HG02938 (cell line): Measurements from ENCODE around the gene CLSTN2.

ENCODE experiments used
- ATAC-seq: cut with Tn5 transposase; IDR thresholded peaks from one replicate; pipeline ENCODE4 v1.9.1; 2021; ENCODE audit warnings: mild to moderate bottlenecking, moderate library complexity; ENCODE audit not compliant: unreplicated experiment

CLSTN2 gene

DNA sequence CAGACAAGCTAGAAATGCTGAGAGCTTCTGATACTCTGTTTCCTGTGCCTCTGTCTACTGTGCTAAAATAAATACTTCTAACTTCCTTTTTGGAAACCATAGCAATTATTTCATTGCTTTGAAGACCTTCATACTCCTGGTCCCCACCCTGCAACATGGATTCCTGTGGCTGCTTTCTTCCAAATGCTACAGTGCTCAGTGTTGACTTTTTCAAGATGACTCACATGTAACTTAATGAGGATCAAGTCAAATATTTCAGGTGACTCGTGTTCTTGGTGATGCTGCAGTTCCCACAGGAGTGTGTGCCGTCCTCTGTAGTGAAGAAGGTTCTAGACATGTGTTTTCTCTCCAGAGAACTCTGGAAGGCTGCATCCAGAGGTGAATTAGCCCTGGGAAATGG is 288.6 kb downstream of the CLSTN2 start:
- ATAC-seq = no peak

DNA sequence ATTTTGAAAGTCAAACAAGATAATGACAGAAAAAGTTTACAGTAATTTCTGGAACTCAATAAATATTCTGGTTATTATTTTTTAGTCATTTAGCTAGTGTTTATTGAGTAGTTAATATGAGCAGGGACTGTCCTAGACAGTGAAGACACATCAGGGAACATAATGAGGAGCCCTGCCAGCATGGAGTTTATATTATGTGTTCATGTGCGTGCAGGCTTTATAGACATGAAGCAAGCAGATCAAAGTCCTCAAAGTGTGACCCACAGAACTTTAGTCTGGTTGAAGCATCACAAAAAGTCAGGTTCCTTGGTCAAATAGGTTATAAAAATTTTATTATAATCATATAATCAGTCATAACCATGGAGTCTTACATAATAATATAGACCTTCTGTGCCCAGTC is 289.3 kb downstream of the CLSTN2 start:
- no peak for ATAC-seq

DNA sequence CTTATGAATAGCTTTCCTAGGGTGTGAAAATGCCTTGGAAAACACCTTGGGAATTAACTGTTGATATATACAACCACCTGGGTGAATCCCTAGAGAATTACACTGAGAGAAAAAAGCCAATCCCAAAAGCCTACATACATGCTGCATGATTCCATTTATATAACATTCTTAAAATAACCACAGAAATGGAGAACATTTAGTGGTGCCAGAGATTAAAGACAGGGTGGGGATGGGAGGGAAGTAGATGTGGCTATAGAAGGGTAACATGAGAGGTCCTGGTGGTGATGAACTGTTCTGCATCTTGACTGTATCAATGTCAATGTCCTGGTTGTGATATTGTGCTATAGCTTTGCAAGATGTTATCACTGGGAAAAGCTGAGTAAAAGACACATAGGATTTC is 291.0 kb downstream of the CLSTN2 start:
- no peak for ATAC-seq

DNA sequence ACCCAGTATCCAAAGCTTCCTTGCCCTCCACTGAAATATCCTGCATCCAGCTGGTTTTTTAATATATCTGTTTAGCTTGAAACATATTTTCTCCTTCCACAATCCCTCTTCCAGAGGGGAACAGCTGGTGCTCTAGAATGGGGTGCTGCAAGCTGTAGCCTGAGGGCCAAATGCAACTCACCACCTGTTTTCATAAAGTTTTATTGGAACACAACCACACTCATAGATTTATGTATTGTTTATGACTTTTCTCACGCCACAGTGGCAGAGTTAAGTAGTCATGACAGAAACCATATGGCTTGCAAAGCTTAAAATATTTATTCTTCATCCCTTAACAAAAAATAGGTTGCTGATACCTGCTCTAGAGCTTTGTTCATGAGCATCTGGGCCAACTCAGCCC is 298.7 kb downstream of the CLSTN2 start:
- no peak for ATAC-seq

DNA sequence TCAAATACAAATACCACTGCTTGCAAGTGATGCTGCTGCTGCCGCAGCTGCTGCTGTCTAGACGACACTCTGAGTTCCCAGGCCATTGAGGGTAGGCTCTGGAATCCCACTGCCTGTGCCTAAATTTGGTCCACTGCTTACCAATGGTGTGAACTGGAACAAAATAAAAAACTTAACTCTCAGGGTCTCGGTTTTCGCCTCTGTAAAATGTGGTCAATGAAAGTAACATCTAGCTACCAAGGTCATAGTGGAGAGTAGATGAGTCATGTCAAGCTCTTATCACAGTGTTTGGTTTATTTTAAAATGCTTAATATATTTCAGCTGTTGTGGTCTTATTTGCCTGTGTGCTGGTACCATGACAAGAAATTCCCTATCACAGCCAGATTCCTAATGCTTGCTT is 299.3 kb downstream of the CLSTN2 start:
- ATAC-seq = no peak

DNA sequence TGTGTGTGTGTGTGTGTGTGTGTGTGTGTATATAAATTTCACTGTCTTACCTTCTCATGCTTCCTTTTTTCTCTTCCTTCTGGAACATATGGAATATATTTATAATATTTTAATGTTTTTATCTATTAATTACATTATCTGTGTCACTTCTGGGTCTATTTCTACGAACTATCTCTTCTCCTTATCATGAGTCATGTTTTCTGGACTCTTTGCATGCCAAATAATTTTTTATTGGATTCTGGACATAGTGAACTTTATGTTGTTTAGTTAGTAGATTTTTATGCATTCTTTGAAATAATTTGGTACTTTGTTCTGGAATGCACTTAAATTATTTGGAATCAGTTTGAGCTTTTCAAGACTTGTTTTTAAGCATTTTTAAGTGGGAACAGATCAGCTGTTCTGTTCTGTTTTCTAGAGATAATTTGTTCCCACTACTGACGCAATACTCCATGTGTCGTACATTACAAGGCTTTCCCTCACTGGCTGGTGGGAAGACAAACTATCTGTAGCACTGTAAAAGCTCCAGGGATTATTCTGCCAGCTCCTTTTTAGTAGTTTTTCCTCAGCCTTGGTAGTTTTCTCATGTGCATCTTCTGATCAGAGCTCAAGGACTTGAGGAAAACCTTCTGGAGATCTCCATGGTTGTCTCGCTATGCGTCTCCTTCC is 302.0 kb downstream of the CLSTN2 start:
- no peak for ATAC-seq

DNA sequence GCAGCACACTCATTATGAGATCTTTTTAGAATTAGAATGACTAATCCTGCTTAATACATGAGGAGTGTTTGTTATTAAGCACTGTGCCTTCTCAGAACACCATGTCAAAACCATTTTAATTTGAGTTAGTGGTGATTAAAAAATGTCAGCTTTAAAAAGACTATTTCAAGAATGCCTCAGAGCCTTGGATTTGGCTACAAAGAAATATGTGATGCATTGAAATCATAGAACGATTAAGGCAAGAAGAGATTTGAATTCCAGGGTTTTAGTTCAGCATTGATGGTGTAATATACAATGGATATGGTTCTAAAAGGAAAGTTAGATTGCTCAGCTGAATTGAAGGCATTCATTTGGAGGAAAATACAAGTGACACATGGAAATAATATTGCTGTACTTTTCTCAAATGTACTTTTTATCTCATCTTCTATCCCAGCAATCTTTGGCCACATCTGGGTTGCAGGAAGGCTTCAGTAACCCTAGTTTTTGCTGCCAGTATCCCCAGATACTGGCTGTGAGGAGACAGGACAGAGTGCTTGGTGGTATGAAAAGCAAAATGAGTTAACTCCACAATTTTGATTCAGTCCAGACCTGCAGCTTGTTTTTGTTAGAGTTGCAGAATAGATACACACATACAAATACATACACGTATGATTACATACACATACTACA is 303.8 kb downstream of the CLSTN2 start:
- ATAC-seq = no peak

DNA sequence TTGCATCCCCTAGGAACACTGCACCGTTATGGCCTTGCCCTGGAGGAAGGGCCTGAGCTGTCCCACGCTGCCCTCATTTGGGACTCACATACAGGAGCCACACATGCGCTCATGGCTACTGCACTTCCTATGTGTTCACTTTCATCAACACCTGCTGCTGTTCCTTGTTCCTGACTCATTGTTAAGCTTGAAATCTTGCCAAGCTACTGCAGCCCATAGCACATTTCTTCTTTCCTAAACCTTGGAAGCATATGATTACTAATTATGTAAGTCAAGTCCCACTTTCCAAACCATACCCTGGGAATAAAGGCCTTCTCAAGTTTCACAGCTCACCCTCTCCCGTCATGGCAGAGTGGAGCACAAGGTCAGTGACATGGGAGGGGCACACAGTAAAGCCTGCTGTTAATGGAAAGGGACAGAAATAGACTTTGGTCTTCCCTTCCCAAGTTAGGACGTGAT is 307.9 kb downstream of the CLSTN2 start:
- ATAC-seq = no peak

DNA sequence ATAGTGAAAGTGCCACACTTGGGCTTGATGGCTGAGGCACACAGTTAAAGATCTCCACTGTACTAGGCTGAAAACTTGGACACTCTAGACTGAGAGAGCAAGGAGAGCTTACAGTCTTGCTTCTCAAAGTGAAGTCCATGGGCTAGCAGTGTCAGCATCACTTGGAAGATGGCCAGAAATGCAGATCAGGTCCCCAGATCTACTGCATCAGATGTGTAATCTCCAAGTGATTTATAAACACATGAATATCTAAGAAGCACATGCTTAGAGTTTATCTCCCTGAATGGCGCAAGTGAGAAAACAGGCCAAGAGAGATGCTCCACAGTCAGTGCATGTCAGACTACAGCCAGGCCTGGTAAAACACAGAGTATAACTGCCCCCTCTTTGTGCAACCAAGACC is 308.6 kb downstream of the CLSTN2 start:
- no peak for ATAC-seq

DNA sequence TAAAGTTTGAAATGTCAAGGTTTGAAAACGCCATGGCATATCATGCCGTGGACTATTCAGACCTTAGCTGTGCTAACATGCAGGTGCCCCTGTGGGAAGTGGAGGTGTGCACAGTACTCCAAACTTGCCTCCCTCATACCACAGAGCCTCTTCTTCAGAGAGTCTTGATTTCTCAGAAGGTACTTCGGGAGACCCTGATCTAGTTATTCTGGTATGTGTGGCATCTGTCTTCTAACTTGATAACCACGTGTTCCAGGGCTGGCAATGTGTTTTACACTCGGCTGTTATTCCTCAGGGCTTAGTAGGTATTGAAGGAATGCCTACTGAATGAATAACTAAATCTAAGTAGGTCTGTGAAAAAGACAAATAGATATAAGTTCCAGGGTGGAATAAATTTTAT is 309.9 kb downstream of the CLSTN2 start:
- no peak for ATAC-seq

DNA sequence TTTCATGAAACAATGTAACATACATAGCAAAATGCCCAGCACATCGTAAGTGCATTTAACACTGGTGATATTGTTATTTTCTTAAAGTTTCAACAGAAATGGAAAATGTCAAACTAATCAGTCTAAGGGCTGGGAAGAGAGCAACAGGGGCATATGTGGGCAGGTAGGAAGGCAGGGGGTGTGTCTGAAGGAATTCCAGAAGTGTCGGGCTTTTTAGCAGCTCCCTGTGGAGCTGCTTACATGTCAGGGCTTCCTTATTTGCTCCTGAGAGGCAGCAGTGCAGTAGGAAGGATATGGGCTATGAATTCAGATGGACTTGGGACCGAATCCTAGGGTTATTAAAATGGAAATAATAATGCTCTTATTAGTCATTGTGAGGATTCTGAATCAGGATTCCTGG is 311.6 kb downstream of the CLSTN2 start:
- no peak for ATAC-seq

DNA sequence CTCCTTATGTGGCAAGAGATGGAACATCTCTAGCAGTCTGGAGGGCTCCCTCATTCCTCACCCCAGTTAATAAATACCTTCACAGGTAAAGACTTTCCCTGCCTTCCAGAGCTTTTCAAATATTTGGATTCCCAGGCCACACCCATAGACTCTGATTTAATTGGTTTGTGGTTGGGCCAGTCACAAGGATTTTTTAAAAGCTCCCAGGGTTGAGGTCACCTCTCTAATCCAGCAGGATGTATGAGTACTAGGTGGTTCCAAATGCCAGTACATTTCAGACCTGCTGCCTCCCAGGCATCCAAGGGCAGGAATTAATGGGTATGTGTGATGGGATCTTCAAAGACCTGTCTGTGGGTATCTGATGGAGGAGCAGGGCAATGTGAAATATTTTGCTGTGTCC is 312.8 kb downstream of the CLSTN2 start:
- ATAC-seq = no peak

DNA sequence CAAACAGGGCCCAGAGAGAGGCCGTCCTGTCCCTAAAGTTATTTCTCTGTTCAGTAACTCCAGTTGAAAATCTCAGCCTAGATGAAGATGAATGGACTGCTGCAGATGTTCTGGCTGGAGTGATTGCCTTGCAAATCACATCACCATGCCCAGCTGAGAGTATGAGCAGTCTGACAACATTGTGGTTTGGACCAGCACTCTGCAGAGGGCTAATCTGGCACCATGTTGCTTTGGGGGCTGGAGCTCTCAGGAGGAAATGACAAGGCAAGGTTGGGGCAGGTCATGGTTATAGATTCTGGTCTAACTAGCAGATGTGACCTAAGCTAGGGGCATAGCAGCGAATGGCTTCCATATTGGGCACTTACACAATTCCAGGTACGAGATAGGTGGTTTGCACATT is 314.2 kb downstream of the CLSTN2 start:
- ATAC-seq = no peak

DNA sequence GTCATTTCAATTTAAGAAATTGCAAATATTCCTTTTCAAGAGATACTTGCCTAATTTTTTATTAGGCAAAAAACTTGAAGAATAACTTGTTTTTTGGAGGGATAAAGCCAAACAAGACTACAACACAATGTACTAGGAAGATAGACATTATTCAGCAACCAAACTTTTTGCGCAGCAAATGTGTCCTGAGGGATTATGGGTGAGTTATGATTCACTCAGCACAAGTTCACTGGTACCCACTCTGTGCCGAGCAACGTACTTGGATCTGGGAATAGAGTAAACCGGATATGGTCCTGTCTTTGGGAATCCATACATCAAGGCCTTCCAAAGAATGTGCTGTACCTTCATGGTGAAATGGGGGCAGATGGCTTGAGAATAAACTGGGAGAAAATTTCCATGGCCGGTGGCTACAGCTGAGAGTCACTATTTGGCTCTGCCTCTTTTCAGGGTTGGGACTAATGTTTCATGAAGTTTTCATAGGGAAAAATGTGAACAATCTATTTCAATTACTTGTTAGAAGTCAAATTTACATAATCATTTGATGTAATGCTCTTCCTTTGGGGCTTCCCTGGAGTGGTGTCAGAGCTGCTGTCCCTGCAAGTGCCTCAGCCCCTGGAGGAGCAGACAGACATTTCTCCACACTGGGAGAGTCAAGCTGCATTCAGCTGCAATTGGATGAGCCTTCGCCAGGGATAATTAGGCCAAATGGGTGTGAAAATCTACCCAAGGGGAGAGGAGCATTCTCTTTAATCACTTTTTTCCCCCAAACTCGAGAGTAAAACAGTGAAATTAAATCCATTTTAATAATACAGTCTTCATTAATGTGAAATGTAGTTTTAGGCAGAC is 315.2 kb downstream of the CLSTN2 start:
- ATAC-seq = no peak

DNA sequence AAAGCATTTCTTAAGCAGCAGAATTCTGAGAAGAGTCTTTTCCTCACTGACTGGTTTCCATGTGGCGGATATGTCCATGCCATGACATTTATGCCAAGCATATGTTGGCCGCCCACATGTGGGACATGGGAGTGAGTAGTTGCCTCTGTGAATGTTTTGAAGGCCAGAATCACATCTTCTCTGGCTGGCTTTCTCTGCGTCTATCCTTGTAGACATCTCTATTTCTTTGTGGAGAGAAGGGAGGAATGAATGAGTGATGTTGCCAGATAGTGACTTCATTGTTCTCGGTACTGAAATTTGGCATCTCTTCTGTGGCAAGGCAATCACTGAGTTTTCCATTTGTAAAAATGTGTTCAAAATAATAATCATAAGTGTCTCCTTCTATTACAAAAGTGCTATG is 316.0 kb downstream of the CLSTN2 start:
- ATAC-seq = no peak

DNA sequence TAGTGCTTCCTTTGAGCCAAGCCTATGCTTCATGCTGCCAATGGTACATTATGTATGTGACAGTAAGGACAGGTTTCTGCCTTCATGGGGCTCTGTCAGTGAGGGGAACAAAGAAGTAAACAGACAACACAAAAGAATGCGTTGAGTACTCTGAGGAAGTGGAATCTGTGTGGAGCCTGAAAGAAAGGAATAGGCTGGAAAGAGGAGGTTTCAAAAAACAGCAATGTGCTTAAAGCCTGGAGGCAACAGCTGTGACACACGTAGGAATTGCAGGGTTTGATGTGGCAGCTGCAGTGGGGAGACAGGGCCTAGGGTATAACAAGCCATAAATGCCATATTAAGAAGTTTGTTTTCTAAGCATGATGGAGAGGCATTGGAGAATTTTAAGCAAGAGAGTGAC is 316.7 kb downstream of the CLSTN2 start:
- no peak for ATAC-seq

DNA sequence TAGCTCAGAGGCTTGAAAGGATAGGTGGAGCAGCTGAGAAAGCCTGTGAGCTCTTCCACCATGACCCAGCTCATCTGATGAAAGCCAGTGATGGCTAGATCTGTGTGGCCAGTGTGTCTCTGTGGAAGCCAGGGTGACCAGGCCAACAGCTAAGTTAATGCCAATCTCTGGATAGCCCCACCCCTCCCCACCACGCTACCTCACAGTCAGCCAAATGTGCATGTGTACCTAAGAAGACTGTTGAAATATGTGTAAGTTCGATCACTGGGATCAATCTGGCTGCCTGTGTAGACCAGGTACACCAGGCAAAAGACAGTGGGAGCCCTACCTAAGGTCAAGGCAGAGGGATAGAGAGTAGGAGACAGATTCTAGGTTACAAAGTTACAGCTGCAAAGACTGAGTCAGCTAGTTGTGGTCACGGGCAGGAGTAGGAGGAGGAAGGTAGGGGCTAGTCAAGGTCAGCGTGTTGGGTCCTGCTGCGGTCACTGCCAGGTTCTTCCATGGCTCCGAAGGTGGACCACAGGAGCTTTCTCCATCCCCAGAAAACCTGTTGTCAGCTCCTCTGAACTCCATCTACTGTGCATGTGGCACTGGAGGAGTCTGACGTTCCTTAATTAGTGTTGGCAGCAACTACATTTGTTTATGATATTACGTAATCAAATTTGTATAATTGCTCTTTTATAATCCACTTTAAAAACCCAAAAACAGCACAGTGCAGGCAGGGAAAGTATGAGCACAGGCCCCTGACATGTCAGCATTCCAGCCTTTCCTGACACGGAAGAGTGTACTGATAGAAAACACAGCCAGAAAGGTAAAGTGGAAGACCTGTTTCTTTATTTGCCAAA is 318.0 kb downstream of the CLSTN2 start:
- no peak for ATAC-seq

DNA sequence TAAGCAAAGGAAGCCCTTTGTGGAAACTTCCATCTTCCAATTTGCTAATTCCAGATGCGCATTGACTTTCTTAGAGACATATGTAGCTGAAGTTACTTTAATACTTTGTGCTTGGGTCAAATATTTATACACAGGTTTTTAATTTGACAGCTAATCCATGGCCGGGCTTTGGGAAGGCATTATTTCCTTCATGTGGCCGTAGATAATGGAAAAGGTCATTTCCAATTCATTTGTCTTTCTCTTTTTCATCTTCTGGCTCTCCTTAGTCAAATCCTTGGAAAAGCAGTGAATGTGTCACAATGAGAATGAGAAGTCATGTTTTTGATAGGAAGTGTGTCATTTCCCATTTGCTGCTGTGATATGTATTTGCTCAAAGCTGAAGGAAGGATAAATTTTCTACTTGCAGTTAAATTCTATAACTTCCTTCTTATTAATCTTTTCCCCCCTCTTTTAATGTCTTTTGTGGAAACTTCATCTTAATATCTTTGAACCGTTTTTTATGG is 323.3 kb downstream of the CLSTN2 start:
- ATAC-seq = no peak

DNA sequence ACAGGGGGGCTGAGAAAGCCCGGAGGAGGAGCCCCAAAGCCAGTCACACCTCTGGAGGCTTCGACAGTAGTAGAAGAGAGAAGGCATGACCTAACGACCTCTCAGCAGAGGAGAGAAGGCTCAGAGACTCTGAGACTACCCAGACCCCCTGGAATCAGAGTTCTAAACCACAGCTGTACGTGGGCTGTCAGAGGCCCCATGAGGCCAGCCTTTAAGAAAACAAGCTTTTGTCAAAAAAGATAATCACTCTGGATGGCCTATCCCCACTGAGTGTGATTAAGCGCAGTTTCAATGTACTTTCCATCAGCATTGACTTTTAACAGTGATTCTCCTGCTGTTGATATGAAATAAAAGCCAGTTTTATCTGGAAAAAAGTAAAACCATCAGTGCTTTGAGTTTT is 330.3 kb downstream of the CLSTN2 start:
- no peak for ATAC-seq

DNA sequence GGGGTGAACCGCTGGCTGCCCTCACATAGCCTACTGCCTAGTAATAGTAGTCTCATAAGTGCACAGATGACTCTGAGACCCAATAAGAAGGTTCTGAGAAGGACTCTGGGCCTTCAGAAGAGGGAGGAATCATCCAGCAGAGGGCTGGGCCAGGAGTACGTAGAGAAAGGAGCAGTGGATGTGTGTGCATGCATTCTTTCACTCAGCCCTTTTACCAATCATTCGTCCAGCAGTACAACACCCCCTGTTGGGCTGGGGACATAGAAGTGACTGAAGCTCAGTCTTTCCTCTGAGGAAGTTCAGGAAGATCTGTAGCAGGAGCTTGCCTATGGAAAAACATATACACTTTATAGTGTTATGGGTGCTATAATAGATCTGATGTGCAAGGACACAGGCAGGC is 333.1 kb downstream of the CLSTN2 start:
- no peak for ATAC-seq

DNA sequence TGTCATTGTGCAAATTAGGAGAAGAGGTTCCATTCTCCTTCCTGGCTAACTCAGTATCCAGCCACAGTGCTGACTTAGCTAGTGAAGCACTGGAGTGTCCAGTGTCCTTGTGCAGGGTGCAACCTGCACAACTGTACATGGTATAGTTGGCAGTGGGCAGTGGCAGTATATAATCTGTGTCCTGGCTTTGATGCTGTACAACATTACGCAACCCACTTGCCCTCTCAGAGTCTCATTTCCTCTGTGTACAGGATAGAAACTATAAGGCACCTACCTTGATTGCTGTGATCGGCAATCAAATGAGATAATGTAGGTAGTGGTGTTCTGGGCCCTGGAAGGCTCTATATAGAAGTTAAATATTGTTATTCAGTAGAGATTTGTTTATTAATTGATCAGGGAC is 333.6 kb downstream of the CLSTN2 start:
- no peak for ATAC-seq
